HG02642 (cell line): Measurements from ENCODE around the gene DNMT3A.

ENCODE experiments used
- ATAC-seq: cut with Tn5 transposase; IDR thresholded peaks from one replicate; pipeline ENCODE4 v1.9.1; 2021; ENCODE audit warnings: mild to moderate bottlenecking; ENCODE audit not compliant: unreplicated experiment, poor library complexity

Gene DNMT3A

GRCh38 chr2:25184254-25184653, 157.5 kb downstream of the DNMT3A start:
- ATAC-seq = no peak

GRCh38 chr2:25178976-25179375, 162.7 kb downstream of the DNMT3A start:
- no peak for ATAC-seq
